Measurements from ENCODE around the gene MED13L. TPM values are rescaled to one million over a fixed set of nuclear protein-coding genes. Genes with fewer than 3 reads are reported as not detected.

The MED13L gene
- total and polyA plus RNA-seq, 4 donors, result 7.9 to 94.0 (median 37.7) TPM

- no peak for DNase-seq (ENCODE audit: low spot score)
- H3K9ac ChIP-seq (ENCODE audit: low read depth in 1 of 2, low read length in 2 of 2), result no peak overlapping the region
- H3K4me3 ChIP-seq (ENCODE audit: low read depth in 1 of 3, low read length in 3 of 3), result no peak overlapping the region
- peaks cover 0 to under 1% (median 0%) of the 10 kb centered on the region in 4 donors for H3K4me1 ChIP-seq (ENCODE audit: control insufficient read depth in 4 of 4, insufficient read depth in 4 of 4, low read length in 3 of 4)
- TF ChIP-seq MAX (IDR thresholded peaks at IDR 0.05) (no peak), JUND (IDR thresholded peaks at IDR 0.05) (no peak), FOXA1 (IDR thresholded peaks at IDR 0.05) (no peak), NR2F2 (IDR thresholded peaks at IDR 0.05) (no peak), TAF1 (conservative IDR thresholded peaks at IDR 0.05) (no peak), YY1 (IDR thresholded peaks at IDR 0.05) (no peak), RAD21 (IDR thresholded peaks at IDR 0.05) (no peak), HNF4A (conservative IDR thresholded peaks at IDR 0.05) (no peak), ZBTB33 (IDR thresholded peaks at IDR 0.05) (no peak), SP1 (IDR thresholded peaks at IDR 0.05) (no peak)
- TF ChIP-seq, protein P1, sequence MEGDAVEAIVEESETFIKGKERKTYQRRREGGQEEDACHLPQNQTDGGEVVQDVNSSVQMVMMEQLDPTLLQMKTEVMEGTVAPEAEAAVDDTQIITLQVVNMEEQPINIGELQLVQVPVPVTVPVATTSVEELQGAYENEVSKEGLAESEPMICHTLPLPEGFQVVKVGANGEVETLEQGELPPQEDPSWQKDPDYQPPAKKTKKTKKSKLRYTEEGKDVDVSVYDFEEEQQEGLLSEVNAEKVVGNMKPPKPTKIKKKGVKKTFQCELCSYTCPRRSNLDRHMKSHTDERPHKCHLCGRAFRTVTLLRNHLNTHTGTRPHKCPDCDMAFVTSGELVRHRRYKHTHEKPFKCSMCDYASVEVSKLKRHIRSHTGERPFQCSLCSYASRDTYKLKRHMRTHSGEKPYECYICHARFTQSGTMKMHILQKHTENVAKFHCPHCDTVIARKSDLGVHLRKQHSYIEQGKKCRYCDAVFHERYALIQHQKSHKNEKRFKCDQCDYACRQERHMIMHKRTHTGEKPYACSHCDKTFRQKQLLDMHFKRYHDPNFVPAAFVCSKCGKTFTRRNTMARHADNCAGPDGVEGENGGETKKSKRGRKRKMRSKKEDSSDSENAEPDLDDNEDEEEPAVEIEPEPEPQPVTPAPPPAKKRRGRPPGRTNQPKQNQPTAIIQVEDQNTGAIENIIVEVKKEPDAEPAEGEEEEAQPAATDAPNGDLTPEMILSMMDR (IDR thresholded peaks at IDR 0.05; ENCODE audit: low read depth, low read length, missing input control), result no peak
- TF ChIP-seq, protein P2, sequence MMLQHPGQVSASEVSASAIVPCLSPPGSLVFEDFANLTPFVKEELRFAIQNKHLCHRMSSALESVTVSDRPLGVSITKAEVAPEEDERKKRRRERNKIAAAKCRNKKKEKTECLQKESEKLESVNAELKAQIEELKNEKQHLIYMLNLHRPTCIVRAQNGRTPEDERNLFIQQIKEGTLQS (IDR thresholded peaks at IDR 0.05), result no peak
- TF ChIP-seq, protein P3, sequence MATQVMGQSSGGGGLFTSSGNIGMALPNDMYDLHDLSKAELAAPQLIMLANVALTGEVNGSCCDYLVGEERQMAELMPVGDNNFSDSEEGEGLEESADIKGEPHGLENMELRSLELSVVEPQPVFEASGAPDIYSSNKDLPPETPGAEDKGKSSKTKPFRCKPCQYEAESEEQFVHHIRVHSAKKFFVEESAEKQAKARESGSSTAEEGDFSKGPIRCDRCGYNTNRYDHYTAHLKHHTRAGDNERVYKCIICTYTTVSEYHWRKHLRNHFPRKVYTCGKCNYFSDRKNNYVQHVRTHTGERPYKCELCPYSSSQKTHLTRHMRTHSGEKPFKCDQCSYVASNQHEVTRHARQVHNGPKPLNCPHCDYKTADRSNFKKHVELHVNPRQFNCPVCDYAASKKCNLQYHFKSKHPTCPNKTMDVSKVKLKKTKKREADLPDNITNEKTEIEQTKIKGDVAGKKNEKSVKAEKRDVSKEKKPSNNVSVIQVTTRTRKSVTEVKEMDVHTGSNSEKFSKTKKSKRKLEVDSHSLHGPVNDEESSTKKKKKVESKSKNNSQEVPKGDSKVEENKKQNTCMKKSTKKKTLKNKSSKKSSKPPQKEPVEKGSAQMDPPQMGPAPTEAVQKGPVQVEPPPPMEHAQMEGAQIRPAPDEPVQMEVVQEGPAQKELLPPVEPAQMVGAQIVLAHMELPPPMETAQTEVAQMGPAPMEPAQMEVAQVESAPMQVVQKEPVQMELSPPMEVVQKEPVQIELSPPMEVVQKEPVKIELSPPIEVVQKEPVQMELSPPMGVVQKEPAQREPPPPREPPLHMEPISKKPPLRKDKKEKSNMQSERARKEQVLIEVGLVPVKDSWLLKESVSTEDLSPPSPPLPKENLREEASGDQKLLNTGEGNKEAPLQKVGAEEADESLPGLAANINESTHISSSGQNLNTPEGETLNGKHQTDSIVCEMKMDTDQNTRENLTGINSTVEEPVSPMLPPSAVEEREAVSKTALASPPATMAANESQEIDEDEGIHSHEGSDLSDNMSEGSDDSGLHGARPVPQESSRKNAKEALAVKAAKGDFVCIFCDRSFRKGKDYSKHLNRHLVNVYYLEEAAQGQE (IDR thresholded peaks at IDR 0.05), result no peak
- no peaks in the 10 kb centered on the region for H3K9me3 ChIP-seq (ENCODE audit: control insufficient read depth in 4 of 4, low read length in 3 of 4)
- H3K27me3 ChIP-seq (ENCODE audit: control insufficient read depth in 4 of 4, insufficient read depth in 4 of 4, low read length in 3 of 4), result no peaks in the 10 kb centered on the region
- no peaks in the 10 kb centered on the region for H3K36me3 ChIP-seq (ENCODE audit: control insufficient read depth in 4 of 4, insufficient read depth in 3 of 4, low read depth in 1 of 4, low read length in 3 of 4)
- H3K27ac ChIP-seq (ENCODE audit: low read depth in 1 of 2, low read length in 2 of 2), result no peak overlapping the region
- 90% methylated on average over 3 of the region's 3 CpGs for WGBS
Measured at GRCh38 chr12:116287842-116288301, 10.4 kb upstream of the MED13L start.

GRCh38 chr12:116284396-116284795 is 6.9 kb upstream of the MED13L start:
- Histone ChIP-seq H3K27ac (ENCODE audit: low read depth in 1 of 2, low read length in 2 of 2) (no peak overlapping the region), H3K36me3 (ENCODE audit: control insufficient read depth in 4 of 4, insufficient read depth in 3 of 4, low read depth in 1 of 4, low read length in 3 of 4) (no peaks in the 10 kb centered on the region), H3K4me1 (ENCODE audit: control insufficient read depth in 4 of 4, insufficient read depth in 4 of 4, low read length in 3 of 4) (peaks cover 0 to 8% (median 0%) of the 10 kb centered on the region in 4 donors), H3K4me3 (ENCODE audit: low read depth in 1 of 3, low read length in 3 of 3) (no peak overlapping the region), H3K9me3 (ENCODE audit: control insufficient read depth in 4 of 4, low read length in 3 of 4) (no peaks in the 10 kb centered on the region), H3K27me3 (ENCODE audit: control insufficient read depth in 4 of 4, insufficient read depth in 4 of 4, low read length in 3 of 4) (no peaks in the 10 kb centered on the region), H3K9ac (ENCODE audit: low read depth in 1 of 2, low read length in 2 of 2) (no peak overlapping the region)
- DNase-seq (ENCODE audit: low spot score), result no peak
- WGBS, result 90% methylated on average over 5 of the region's 5 CpGs
- TF ChIP-seq HNF4A (conservative IDR thresholded peaks at IDR 0.05) (no peak), NR2F2 (IDR thresholded peaks at IDR 0.05) (no peak), GABPA (IDR thresholded peaks at IDR 0.05 in 1 of 2, conservative IDR thresholded peaks at IDR 0.05 in 1 of 2) (no peak), HNF4G (IDR thresholded peaks at IDR 0.05) (no peak), SP1 (IDR thresholded peaks at IDR 0.05) (no peak), FOXA1 (IDR thresholded peaks at IDR 0.05) (no peak), TAF1 (conservative IDR thresholded peaks at IDR 0.05) (no peak), EGR1 (IDR thresholded peaks at IDR 0.05; ENCODE audit: low read depth in 2 of 2) (no peak), RAD21 (IDR thresholded peaks at IDR 0.05) (no peak), ZBTB33 (IDR thresholded peaks at IDR 0.05) (no peak), FOXA2 (IDR thresholded peaks at IDR 0.05) (no peak), RXRA (IDR thresholded peaks at IDR 0.05) (no peak)
- TF ChIP-seq, protein P2 (IDR thresholded peaks at IDR 0.05), result no peak
- TF ChIP-seq, protein P3 (IDR thresholded peaks at IDR 0.05), result no peak
